Testis (tissue), 3 donors: ENCODE results near the gene COL5A2. TPM values are rescaled to one million over a fixed set of nuclear protein-coding genes. Genes with fewer than 3 reads are reported as not detected.

ENCODE experiments used
- DNase-seq: peaks from one replicate; pipeline ENCODE4 v3.0.0-alpha.2; 2019
- H3K27ac ChIP-seq, 2 donors: fragments of 200-600 bp; sonication (generic); one replicate each; pipeline ENCODE4 v1.5.1; 2019
- H3K27me3 ChIP-seq: fragments of 200-600 bp; sonication (generic); one replicate; pipeline ENCODE4 v1.5.1; 2019
- H3K36me3 ChIP-seq: fragments of 200-600 bp; sonication (generic); one replicate; pipeline ENCODE4 v1.5.1; 2017; ENCODE audit warnings: low read depth; ENCODE audit errors: missing control alignments
- H3K4me1 ChIP-seq: fragments of 200-600 bp; sonication (generic); one replicate; pipeline ENCODE4 v1.5.1; 2019
- H3K4me3 ChIP-seq, 2 donors: fragments of 200-600 bp; sonication (generic); one replicate each; pipeline ENCODE4 v1.5.1; 2017 to 2019
- H3K9me3 ChIP-seq: fragments of 200-600 bp; sonication (generic); one replicate; pipeline ENCODE4 v1.5.1; 2017
- POLR2A ChIP-seq: fragments of 450-650 bp; IDR thresholded peaks from one replicate; pipeline ENCODE4 v1.6.1; 2017; ENCODE audit warnings: antibody characterized with exemption, mild to moderate bottlenecking, moderate library complexity
- WGBS, 2 donors: methylation state at CpG; one replicate each; pipeline ENCODE4 v1.1.5; 2018; 5-methylcytosine and 5-hydroxymethylcytosine counted together
- intact Hi-C: fragments of 100-400 bp; cut with DNase I; formaldehyde crosslinking; loops from one replicate; pipeline ENCODE4 v1.15.1; 2023; ENCODE audit warnings: low total_unique reads
- polyA plus RNA-seq: library from polyadenylated mRNA; stranded (reverse); fragments of 350-450 nt; fragmentation: Illumina TruSeq; extraction: RNeasy Lipid Tissue Mini Kit (QIAGEN cat#74804); gene quantifications from one replicate; pipeline ENCODE4 v1.2.3, GENCODE V29; 2014; ENCODE audit warnings: low read depth, low replicate concordance; ENCODE audit not compliant: insufficient read depth
- total RNA-seq, 2 donors: library from RNA; depleted of rRNA; stranded (reverse); fragments of >200 nt; gene quantifications; one replicate each; pipeline ENCODE4 v1.2.3, GENCODE V29; 2016
- TF ChIP-seq, protein P1 (sequence below), 3 experiments: fragments of 450-650 bp in 2 of 3; fragments of 200-600 bp in 1 of 3; sonication (generic) in 1 of 3; IDR thresholded peaks; one replicate each; pipeline ENCODE4 v1.5.1; 2016 to 2019; ENCODE audit warnings: antibody characterized with exemption in 3 of 3, mild to moderate bottlenecking in 2 of 3, moderate library complexity in 1 of 3

The COL5A2 gene
- total and polyA plus RNA-seq, 3 donors from 2014 or later = 12.9 to 24.7 (median 15.7) TPM

DNA sequence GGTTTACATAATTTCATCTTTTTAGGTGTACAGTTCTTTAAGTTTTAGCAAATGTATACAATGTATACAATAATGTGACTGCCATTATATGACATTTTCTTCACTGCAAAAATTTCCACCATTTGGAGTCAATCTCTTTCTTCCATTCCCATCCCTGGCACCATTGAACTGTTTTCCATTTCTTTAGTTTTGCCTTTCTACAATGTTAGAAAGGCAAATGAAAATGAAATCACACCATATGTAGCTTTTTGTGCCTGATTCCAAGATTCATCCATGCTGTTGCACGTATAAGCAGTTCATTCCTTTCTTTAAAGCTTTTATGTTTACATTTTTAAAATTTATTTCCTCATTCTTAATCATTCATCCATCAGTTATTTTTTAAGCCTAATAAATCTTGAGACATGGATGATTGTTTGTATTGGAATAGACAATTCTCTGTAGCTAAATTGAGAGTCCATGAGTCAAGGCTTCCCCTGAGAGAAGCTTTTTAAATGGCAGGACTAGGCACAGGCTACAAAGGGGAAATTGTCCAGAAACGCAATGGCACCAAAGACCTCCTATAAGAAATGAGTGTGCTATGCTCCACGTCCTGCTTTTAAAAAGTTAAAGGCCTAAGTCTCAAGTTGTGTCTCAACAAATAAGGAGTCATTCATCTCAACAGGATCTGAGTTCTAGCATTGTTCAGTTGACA is 8.7 kb upstream of the COL5A2 start:
- Histone ChIP-seq H3K4me3 (no peak overlapping the region), H3K9me3 (no peaks in the 10 kb centered on the region), H3K27me3 (no peaks in the 10 kb centered on the region), H3K4me1 (no peaks in the 10 kb centered on the region), H3K36me3 (no peaks in the 10 kb centered on the region), H3K27ac (no peak overlapping the region)
- intact Hi-C loops = no loop called here
- no peak for DNase-seq
- 86% methylated on average over 3 of the region's 3 CpGs for WGBS, 2 donors
- TF ChIP-seq, protein P1, sequence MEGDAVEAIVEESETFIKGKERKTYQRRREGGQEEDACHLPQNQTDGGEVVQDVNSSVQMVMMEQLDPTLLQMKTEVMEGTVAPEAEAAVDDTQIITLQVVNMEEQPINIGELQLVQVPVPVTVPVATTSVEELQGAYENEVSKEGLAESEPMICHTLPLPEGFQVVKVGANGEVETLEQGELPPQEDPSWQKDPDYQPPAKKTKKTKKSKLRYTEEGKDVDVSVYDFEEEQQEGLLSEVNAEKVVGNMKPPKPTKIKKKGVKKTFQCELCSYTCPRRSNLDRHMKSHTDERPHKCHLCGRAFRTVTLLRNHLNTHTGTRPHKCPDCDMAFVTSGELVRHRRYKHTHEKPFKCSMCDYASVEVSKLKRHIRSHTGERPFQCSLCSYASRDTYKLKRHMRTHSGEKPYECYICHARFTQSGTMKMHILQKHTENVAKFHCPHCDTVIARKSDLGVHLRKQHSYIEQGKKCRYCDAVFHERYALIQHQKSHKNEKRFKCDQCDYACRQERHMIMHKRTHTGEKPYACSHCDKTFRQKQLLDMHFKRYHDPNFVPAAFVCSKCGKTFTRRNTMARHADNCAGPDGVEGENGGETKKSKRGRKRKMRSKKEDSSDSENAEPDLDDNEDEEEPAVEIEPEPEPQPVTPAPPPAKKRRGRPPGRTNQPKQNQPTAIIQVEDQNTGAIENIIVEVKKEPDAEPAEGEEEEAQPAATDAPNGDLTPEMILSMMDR (IDR thresholded peaks at IDR 0.05) = no peak
- TF ChIP-seq POLR2A = no peak

DNA sequence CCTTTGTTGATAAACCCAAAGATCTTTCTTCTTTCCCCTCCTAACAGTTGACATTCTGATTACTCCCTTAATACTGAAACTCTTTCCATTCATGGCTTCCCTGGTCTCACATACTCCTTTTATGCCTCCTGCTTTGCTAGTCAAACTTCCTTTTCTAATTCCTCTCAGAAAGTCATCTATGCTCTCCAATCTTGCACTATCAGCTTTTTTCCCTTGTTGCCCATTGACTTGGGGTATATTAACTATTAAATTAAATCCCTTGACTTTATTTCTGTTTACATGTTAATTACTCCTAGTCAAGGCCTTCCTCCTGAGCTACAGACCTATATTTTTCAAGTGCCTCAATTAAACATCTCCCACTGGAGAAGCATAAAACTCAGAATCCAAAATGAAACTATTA is 3.6 kb upstream of the COL5A2 start:
- Histone ChIP-seq H3K27me3 (no peaks in the 10 kb centered on the region), H3K27ac (no peak overlapping the region), H3K36me3 (no peaks in the 10 kb centered on the region), H3K9me3 (no peaks in the 10 kb centered on the region), H3K4me1 (no peaks in the 10 kb centered on the region), H3K4me3 (no peak overlapping the region)
- no peak for TF ChIP-seq POLR2A
- TF ChIP-seq, protein P1 (IDR thresholded peaks at IDR 0.05) = no peak
- intact Hi-C loops = no loop called here
- DNase-seq = no peak

DNA sequence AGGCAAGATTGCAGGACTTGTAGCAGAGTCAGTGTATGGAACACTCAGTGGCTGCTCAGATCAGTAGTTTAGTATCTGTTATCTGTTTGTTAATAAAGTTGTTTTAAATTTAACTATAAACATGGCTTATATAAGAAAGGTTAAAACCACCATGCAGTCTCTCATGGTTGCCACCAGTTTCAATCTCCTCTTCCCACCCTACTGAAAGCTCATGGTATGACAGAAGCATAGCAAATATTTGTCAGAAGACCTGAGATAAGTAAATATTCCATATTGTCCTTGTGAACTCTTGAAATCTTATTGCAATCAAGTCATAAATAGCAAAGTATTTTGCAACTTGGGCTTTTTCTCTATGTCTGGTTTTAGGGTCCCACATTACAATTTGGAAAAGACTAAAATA is 2.1 kb upstream of the COL5A2 start:
- H3K36me3 ChIP-seq = no peaks in the 10 kb centered on the region
- intact Hi-C loops = no loop called here
- no peaks in the 10 kb centered on the region for H3K27me3 ChIP-seq
- no peak overlapping the region for H3K4me3 ChIP-seq
- no peaks in the 10 kb centered on the region for H3K9me3 ChIP-seq
- TF ChIP-seq POLR2A = no peak
- TF ChIP-seq, protein P1 (IDR thresholded peaks at IDR 0.05) = no peak
- H3K27ac ChIP-seq = no peak overlapping the region
- DNase-seq = no peak
- H3K4me1 ChIP-seq = no peaks in the 10 kb centered on the region

DNA sequence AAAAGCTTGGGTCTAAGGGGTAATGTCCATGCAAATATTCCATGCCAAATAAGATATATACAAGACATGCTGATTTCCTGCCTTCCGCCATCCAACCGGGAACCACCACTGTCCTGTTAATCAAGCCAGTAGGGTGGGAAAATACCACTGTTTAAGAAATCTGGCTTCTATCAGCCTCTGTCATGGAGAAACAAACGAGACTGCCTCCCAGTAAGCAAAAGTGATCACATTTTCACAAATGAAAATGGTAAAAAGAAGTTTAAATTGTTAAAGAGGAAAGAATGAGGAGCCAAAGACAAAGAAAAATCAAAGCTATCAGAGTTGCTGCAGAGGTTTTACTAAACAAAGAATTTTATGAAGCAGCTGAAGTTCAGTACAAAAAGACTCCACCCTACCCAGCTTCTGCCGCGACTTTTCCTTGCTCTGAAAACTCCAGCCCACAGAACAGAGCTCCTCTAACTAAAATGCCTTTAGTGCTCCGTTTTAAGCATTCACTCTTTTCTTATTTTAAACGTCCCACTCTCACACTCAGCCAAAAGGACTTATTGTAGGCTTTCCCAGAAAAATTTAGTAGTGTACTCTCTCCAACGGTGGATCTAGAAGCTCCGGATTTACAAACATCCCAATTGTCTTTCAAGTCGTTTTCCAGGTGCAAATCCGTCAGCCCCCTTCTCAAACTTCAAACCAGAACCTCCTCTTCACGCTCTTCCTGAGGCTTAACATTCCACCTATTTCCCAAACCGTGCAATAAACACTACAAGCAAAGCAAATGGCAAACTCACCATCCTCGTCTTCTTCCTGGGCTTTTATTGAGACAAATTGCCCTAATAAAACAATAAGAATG is 613 bp downstream of the COL5A2 start:
- no peaks in the 10 kb centered on the region for H3K4me1 ChIP-seq
- H3K27me3 ChIP-seq = no peaks in the 10 kb centered on the region
- no peaks in the 10 kb centered on the region for H3K9me3 ChIP-seq
- peak overlapping the region; percentile 6 to 78 for H3K27ac ChIP-seq
- intact Hi-C loops = no loop called here
- no peak for TF ChIP-seq POLR2A
- TF ChIP-seq, protein P1 (IDR thresholded peaks at IDR 0.05) = no peak
- no peaks in the 10 kb centered on the region for H3K36me3 ChIP-seq
- WGBS, 2 donors = 2 to 5% methylated on average over 14 of the region's 14 CpGs
- DNase-seq = no peak
- peak overlapping the region; percentile 43 to 52 for H3K4me3 ChIP-seq
